Smooth muscle cell (in vitro differentiated cells): Measurements from ENCODE around the gene ZNF385B. TPM values are rescaled to one million over a fixed set of nuclear protein-coding genes. Genes with fewer than 3 reads are reported as not detected.

ENCODE experiments used
- DNase-seq: peaks from one replicate; lab custom pipeline; 2025; ENCODE audit not compliant: unreplicated experiment; lab: John Stamatoyannopoulos, UW
- H2AFZ ChIP-seq: fragments of 200-600 bp; sonication (generic); 2 replicates; pipeline ENCODE4 v1.6.0; 2016; ENCODE audit warnings: antibody characterized with exemption, low read depth, mild to moderate bottlenecking
- H3F3A ChIP-seq: fragments of 200-600 bp; sonication (generic); 2 replicates; pipeline ENCODE4 v1.6.0; 2017; ENCODE audit warnings: antibody characterized with exemption, low read depth
- H3K27ac ChIP-seq: fragments of 200-600 bp; sonication (generic); 2 replicates; pipeline ENCODE4 v1.5.1; 2016; ENCODE audit warnings: low read depth, mild to moderate bottlenecking
- H3K27me3 ChIP-seq: fragments of 200-600 bp; sonication (generic); 2 replicates; pipeline ENCODE4 v1.6.1; 2016; ENCODE audit warnings: low read depth, mild to moderate bottlenecking
- H3K36me3 ChIP-seq: fragments of 200-600 bp; sonication (generic); 2 replicates; pipeline ENCODE4 v1.5.1; 2016; ENCODE audit warnings: low read depth
- H3K4me1 ChIP-seq: fragments of 200-600 bp; sonication (generic); 2 replicates; pipeline ENCODE4 v1.5.1; 2016; ENCODE audit warnings: low read depth
- H3K4me2 ChIP-seq: fragments of 200-600 bp; sonication (generic); 2 replicates; pipeline ENCODE4 v1.6.0; 2016; ENCODE audit warnings: mild to moderate bottlenecking
- H3K4me3 ChIP-seq: fragments of 200-600 bp; sonication (generic); 2 replicates; pipeline ENCODE4 v1.5.1; 2016; ENCODE audit warnings: mild to moderate bottlenecking
- H3K79me2 ChIP-seq: fragments of 200-600 bp; sonication (generic); 2 replicates; pipeline ENCODE4 v1.6.0; 2016; ENCODE audit warnings: low read depth, mild to moderate bottlenecking
- H3K9ac ChIP-seq: fragments of 200-600 bp; sonication (generic); 2 replicates; pipeline ENCODE4 v1.6.0; 2016; ENCODE audit warnings: low read depth
- H3K9me3 ChIP-seq: fragments of 200-600 bp; sonication (generic); replicated peaks from 2 replicates; pipeline ENCODE4 v1.5.1; 2016; ENCODE audit warnings: low read depth
- H4K20me1 ChIP-seq: fragments of 200-600 bp; sonication (generic); 2 replicates; pipeline ENCODE4 v1.6.0; 2016; ENCODE audit warnings: low read depth
- WGBS: methylation state at CpG from one replicate; pipeline ENCODE4 v1.1.7; 2016; ENCODE audit warnings: low lambda C conversion rate; 5-methylcytosine and 5-hydroxymethylcytosine counted together
- polyA plus RNA-seq: library from polyadenylated mRNA; unstranded; fragments of >200 nt; fragmentation: Nextera tagmentation; extraction: Ambion mirVana; gene quantifications from 2 replicates; pipeline ENCODE4 v1.2.1, GENCODE V29; 2016
- total RNA-seq: library from RNA; depleted of rRNA; stranded (reverse); fragments of >200 nt; gene quantifications from 2 replicates; pipeline ENCODE4 v1.2.3, GENCODE V29; 2014
- TF ChIP-seq, protein P1 (sequence below): fragments of 200-600 bp; sonication (generic); IDR thresholded peaks from 2 replicates; pipeline ENCODE4 v1.5.1; 2017; ENCODE audit warnings: borderline replicate concordance, mild to moderate bottlenecking, antibody characterized with exemption; ENCODE audit not compliant: insufficient read depth, poor library complexity, severe bottlenecking

ZNF385B gene
- total and polyA plus RNA-seq, 2 experiments from 2014 or later: 1.4 to 3.2 TPM

DNA sequence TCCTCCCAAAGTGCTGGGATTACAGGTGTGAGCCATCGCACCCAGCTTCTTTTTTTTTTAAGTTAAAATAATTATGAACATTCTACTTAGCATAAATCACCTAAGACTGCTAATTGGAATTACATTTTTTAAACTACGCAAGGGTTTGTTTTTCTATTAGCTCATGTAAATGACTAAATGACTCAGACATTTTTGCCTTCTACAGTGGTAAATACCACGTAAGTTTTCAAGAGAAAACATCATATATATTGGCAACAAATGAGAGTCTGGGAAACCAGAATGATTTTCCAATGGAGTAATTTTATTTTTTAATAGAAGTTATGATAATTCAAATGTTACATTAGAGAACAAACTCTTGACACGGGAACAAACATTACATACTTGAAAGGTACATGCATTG, 259.0 kb downstream of the ZNF385B start:
- Histone ChIP-seq H3K27ac (no peak overlapping the region), H3K79me2 (no peaks in the 10 kb centered on the region), H2AFZ (no peak overlapping the region), H3F3A (no peaks in the 10 kb centered on the region), H3K4me3 (no peak overlapping the region), H3K4me1 (no peaks in the 10 kb centered on the region), H3K4me2 (no peak overlapping the region), H3K9me3 (no peaks in the 10 kb centered on the region), H4K20me1 (no peaks in the 10 kb centered on the region), H3K36me3 (no peaks in the 10 kb centered on the region), H3K27me3 (no peaks in the 10 kb centered on the region), H3K9ac (no peak overlapping the region)
- TF ChIP-seq, protein P1, sequence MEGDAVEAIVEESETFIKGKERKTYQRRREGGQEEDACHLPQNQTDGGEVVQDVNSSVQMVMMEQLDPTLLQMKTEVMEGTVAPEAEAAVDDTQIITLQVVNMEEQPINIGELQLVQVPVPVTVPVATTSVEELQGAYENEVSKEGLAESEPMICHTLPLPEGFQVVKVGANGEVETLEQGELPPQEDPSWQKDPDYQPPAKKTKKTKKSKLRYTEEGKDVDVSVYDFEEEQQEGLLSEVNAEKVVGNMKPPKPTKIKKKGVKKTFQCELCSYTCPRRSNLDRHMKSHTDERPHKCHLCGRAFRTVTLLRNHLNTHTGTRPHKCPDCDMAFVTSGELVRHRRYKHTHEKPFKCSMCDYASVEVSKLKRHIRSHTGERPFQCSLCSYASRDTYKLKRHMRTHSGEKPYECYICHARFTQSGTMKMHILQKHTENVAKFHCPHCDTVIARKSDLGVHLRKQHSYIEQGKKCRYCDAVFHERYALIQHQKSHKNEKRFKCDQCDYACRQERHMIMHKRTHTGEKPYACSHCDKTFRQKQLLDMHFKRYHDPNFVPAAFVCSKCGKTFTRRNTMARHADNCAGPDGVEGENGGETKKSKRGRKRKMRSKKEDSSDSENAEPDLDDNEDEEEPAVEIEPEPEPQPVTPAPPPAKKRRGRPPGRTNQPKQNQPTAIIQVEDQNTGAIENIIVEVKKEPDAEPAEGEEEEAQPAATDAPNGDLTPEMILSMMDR: no peak
- WGBS: 80% methylated on average over 4 of the region's 4 CpGs
- DNase-seq: no peak

DNA sequence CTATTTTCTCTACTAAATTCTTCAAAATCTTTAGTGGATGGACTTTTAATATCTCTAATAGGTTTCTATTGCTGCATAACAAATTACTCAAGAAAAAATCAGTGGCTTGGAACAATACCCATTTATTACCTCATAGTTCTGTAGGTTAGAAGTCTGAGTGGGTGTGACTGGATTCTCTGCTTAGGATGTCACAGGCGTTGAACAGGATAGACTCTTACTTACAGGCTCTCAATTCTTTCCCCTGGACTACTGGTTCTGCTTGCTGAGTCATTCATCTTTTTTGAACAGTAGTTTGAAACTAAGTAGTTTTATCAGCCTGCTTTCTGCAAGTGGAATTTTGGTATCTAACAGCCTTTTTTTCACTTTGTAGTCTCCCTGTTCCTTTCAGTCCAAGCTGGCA, 265.4 kb downstream of the ZNF385B start:
- H3F3A ChIP-seq: peaks cover 5% of the 10 kb centered on the region
- H3K27ac ChIP-seq: peak overlapping the region; percentile 59
- no peaks in the 10 kb centered on the region for H4K20me1 ChIP-seq
- H2AFZ ChIP-seq: peak overlapping the region; percentile 29
- TF ChIP-seq, protein P1: no peak
- no peak for DNase-seq
- H3K4me2 ChIP-seq: no peak overlapping the region
- WGBS: 22% methylated on average over 1 of the region's 1 CpG
- H3K4me3 ChIP-seq: no peak overlapping the region
- no peaks in the 10 kb centered on the region for H3K27me3 ChIP-seq
- H3K36me3 ChIP-seq: no peaks in the 10 kb centered on the region
- H3K4me1 ChIP-seq: peaks cover 6% of the 10 kb centered on the region
- H3K9me3 ChIP-seq: no peaks in the 10 kb centered on the region
- H3K79me2 ChIP-seq: no peaks in the 10 kb centered on the region
- H3K9ac ChIP-seq: no peak overlapping the region

DNA sequence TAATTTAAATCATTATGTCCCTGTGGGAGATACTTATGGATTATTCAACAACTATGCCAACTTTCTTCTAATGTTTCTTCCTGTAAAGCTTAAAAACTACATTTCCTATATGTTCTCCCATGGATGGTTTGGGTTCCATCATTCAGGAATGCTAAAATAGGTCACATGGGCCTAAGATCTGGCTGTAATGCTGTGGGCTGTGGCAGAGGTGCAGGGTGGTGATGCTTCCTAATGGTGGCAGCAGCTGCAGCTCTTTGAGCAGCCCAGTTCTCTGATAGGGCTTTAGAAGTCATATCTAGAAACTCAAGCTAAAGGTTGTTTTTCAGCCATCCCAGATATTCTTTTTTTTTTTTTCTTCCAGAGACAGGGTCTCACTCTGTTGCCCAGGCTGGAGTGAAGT, 266.1 kb downstream of the ZNF385B start:
- Histone ChIP-seq H3K4me1 (peaks cover 6% of the 10 kb centered on the region), H2AFZ (no peak overlapping the region), H4K20me1 (no peaks in the 10 kb centered on the region), H3K79me2 (no peaks in the 10 kb centered on the region), H3K4me2 (no peak overlapping the region), H3K4me3 (no peak overlapping the region), H3K9me3 (no peaks in the 10 kb centered on the region), H3F3A (peaks cover 5% of the 10 kb centered on the region), H3K9ac (no peak overlapping the region), H3K27ac (peak overlapping the region; percentile 59), H3K27me3 (no peaks in the 10 kb centered on the region), H3K36me3 (no peaks in the 10 kb centered on the region)
- DNase-seq: no peak
- TF ChIP-seq, protein P1: no peak

DNA sequence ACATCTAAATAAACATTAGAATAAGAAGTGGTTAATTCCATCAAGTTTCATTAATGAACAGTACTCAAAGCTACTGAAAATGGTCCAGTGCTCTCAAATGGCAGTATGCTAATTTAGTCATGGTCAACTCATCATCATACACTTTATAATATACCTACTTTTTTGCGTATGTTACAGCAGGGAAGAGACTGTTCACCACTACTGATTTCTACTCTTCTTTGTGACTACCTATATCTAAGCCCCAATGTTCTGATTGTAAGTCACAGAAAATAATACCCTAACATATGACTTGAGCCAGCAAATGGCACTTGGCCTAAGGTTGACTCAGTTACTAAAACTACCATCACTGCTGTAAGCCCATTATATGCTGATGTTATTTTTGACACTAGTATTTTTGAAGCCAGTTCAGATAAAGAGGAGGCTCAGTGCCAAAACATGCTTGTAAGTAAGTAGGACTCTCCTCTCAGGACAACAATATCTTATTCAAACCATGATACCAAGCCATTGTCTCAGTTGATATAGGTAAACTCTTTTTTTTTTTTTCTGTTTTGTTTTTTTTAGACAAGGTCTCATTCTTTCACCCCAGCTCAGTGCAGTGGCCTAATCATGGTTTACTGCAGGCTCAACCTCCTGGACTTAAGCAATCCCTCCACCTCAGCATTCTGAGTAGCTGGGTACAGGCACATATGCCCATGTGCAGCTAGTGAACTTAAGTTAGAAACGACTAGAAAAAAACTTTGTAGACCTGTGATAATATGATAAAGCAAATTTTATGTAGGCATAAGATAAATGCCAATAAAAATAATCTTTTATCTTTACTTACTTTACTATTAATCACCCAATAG, 266.9 kb downstream of the ZNF385B start:
- no peaks in the 10 kb centered on the region for H3K27me3 ChIP-seq
- H3K79me2 ChIP-seq: no peaks in the 10 kb centered on the region
- H3K4me2 ChIP-seq: no peak overlapping the region
- no peak overlapping the region for H2AFZ ChIP-seq
- H3K36me3 ChIP-seq: no peaks in the 10 kb centered on the region
- H3K4me3 ChIP-seq: no peak overlapping the region
- peaks cover 5% of the 10 kb centered on the region for H3F3A ChIP-seq
- H3K4me1 ChIP-seq: peaks cover 6% of the 10 kb centered on the region
- TF ChIP-seq, protein P1: no peak
- no peaks in the 10 kb centered on the region for H3K9me3 ChIP-seq
- no peak overlapping the region for H3K27ac ChIP-seq
- 88% methylated on average over 2 of the region's 2 CpGs for WGBS
- no peaks in the 10 kb centered on the region for H4K20me1 ChIP-seq
- no peak for DNase-seq
- no peak overlapping the region for H3K9ac ChIP-seq
